Embryonic facial prominence (tissue), 1 donor: ENCODE results near the gene MAP7D2.

Experiments used
- DNase-seq: peaks from one replicate; pipeline ENCODE4 v3.0.0-alpha.2; 2016; ENCODE audit errors: extremely low spot score

MAP7D2 gene

DNA sequence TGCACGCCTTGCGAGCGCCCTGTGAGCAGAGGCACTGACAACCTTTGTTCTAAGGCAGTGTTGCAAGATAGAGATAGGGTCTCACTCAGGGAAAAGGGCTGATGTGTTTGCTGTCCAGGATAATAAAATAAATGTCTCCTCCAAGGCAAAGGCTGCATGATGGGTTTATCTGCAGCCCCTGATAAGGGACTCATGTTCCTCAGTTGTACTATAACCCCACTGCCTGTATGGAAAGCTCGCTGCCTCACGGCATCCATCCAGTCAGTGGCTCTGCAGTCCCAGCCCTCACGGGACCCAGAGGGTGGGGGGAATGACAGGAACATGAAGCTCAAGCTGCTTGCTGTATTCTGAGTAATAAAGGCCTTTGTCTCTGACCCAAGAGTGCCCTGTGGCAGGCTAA is 148.4 kb downstream of the MAP7D2 start:
- no peak for DNase-seq

DNA sequence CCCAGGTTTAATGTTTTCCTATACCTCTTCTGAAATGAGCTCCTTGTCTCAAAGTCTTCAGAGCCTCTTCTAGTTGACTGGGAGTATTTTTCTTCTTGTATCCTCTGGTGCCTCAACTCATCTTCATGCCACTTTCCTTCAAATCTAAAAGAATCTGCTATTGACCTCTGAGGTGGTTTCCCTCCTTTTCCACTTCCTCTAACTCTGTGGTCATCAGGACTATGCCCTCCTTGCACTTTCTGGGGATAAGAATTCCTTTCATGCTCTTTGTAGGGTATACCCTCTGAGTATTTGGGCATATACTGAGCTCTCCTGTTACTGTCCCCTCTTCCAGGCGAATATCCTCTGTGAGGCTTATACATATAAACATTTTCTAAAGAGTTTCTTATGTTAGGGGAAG is 150.7 kb downstream of the MAP7D2 start:
- DNase-seq: no peak

DNA sequence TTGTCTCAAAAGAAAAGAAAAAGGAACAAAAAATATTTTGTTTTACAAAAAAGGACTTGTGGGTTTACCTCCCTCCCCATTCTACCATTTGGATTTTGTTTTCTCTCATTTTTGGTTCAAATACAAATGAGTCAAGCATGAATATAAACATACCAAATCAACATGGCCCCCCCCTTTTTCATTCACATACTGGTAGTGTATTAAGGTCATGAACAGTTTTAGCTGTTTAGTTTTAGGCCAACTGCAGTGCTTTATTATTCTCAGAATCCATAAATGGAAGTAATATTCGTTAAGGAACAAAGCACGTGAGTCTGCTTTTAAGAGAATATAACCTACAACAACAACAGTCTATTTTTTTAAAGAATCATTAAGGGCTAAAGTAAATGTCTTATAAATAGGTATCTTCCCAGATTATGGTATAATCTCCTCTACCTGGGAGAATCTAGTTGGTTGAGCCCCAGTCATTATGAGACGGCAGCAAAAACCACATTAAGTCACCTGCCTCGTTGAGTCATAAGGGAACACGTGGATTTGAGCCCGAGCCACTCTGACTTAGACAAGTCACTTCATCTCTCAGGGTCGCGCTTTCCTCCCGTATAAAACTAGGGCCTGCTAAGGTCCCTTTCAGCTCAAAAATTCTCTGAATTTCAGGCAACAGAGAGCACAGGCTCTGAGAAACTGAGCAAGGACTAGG is 152.5 kb downstream of the MAP7D2 start:
- DNase-seq: no peak

GRCh38 chrX:19960913-19961312 is 155.8 kb downstream of the MAP7D2 start:
- no peak for DNase-seq

GRCh38 chrX:19958552-19959486 is 157.9 kb downstream of the MAP7D2 start:
- no peak for DNase-seq

DNA sequence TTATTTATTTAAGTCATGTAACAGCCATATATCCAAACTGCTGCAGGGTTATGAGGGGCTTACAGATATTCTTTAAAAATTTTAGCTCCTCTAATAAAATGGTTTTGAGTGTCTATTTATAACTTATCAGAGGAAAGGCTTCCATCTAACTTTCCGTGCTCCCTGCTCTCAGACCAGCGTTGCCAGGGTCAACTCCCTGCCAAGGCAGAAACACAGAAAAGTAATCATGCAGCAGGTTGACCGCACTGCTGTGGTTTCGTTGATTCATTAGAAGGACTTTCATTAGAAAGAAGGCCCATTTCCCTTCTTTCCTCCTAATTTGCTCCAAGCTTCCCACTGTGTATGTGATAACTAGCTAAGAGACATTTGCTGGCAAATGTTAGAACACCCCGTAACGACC is 159.8 kb downstream of the MAP7D2 start:
- DNase-seq: no peak
